GM18909 (cell line): ENCODE data around the gene SLC36A1.

Experiments
- ATAC-seq: cut with Tn5 transposase; IDR thresholded peaks from one replicate; pipeline ENCODE4 v1.9.1; 2021; ENCODE audit warnings: mild to moderate bottlenecking; ENCODE audit not compliant: unreplicated experiment, poor library complexity

Gene SLC36A1

DNA sequence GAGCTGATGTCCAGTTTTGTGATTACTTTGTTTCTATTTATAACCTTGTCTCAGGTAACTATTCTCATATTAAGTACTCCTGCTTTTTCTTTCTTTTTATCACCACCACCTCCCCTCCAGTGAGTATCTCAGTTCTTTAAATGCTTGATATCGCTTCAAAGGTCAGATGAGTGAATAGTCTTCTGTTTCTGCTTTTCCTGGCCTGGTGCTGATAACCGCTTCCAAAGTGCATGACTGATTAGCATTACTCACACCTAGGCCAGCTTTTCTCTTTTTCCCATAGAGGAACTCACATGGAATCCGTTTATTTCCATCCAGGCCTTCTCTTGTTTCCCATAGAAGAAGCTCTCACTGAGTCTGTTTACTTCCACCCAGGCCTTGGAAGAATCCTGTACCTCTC is 3.2 kb downstream of the SLC36A1 start:
- no peak for ATAC-seq

DNA sequence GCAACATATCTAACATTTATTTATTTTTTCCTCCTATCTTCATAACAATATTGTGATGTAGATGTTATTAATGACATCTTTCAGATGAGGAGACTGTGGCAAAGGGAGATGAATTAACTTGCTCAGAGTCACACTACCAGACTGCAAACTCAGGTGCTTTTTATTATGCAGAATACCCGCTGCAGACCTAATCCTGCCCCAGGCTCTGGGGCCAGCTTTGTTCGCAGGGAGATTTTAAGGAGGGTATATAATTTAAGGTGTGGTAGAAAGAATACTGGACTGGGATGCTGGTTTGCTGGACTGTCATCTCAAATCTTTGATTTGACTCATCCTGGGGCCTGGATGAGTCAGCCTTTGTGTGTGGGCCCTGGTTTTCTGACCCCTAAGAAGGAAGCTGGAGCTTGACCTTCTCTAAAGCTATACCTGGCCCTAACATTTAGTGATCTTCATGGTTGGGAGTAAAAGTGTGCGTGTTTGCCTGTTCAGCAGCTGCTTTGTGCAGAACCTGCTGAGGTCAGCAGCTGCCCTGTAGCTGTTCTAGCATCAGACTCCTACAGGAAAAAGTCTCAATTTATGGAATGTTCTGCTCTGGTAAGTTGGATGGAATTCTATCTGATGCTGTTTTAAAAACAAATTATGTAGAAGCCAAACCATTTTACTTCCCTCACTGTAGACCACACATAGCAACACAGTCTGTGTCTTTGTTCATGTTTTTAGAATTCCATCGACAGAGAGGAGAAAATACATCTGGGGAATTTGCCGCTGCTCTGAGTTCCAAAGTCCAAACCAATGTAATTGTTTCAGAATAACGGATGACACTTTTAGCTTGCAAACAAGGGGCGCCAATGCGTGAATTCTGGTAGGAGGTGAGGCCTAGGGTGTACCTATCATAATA is 4.5 kb downstream of the SLC36A1 start:
- ATAC-seq, result peak; percentile 59

DNA sequence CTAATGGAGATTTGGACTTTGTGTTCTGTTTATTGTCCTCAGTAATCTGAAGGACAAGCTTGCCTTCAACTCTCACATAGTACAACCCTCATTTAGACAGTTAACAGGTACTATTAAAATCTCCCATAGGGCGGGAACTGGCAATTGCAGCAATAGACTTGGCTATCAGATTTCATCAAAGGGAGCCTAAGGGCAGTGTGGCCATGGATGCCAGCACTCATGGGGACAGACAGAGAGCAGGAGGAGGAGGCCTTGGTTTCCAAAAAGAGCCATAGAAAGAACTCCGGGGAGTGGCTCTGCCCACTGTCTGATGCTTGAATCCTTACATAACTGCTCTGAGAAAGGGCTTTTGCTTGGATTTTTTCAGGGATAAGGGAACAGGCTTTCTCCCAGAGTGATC is 6.8 kb downstream of the SLC36A1 start:
- ATAC-seq, result no peak

DNA sequence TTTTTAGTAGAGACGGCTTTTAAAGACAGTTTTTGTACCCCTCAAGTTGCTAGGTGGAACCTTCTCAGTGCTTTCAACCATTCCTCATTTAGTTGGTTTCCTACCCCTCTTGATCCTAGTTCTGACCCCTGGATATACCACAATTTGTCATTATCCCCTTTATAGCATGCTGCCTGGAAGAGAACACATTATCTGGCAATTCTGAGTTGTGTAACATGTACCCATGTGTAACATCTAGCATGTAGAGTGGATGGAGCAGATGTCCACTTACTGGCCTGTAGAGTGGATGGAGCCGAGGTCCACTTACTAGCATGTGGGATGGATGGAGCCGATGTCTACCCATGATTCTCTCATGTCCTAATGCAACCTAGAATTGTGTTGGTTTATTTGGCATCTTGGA is 7.5 kb downstream of the SLC36A1 start:
- no peak for ATAC-seq

GRCh38 chr5:151456321-151456940 is 9.0 kb downstream of the SLC36A1 start:
- ATAC-seq, result no peak

DNA sequence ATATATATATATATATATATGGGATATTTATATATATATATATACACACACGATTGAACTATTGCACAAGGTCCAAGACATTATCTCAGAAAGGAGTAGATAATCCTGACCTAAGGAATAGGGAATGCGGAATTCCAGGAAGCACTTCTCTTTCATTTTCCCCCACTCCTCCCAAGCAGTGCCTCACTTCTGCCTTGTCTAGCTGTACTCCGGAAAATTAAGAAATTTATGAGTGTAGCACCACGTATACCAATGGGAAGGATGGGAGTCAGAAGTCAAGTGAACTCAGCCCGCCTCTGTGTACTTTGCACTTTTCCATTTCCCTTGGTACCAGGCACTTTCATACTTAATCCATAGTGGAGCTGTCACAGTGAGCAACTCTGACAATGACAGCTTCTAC is 10.9 kb downstream of the SLC36A1 start:
- no peak for ATAC-seq

DNA sequence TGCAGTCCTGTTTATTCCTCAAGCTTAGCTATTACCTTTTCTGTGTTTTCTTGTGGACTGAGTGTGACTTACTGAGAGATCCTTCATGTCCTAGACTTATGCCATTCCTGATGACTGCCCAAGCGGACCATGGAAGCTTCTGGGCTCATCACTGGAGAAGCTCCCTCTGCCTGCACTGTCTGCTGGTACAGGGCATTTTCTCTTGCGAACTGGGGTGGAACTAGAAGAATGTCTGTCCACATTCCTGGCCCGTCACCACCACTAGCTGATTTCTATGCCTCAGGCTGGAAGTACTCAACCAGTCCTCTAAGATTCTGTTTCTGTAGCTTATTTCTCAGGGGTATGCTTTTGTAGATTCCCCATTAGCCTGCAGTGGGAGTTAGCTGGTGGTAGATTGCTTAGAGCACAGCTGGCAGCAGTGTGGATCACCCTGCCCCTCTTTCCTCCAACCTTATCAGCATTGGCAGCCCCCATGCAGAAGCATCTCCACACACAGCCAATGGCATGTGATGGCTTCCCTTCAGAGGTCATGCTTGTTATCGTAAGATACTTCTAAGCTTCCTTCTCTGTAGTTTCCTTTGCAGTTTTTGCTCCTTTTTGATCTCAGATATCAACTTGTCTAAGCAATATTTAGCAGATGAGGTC is 12.4 kb downstream of the SLC36A1 start:
- ATAC-seq, result no peak

DNA sequence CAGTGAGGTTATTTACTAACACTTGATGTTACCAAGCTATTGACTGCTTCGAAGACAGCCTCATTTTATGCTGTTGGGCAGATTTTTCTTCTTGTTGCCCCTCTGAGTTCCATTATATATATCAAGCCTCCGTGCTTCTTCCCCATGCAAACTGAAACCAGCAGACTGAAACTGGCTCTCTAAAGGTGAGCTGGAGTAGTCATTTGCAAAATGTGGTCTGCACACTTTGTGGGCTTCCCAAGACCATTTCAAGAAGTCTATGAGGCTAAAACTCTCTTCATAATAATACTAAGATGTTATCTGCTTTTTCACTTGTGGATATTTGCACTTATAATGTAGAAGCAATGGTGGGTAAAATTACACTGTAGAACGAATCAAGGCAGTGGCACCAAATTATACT is 13.9 kb downstream of the SLC36A1 start:
- peak; percentile 85 for ATAC-seq

GRCh38 chr5:151463137-151464029 is 16.0 kb downstream of the SLC36A1 start:
- ATAC-seq, result no peak

GRCh38 chr5:151464101-151464500 is 16.7 kb downstream of the SLC36A1 start:
- no peak for ATAC-seq

DNA sequence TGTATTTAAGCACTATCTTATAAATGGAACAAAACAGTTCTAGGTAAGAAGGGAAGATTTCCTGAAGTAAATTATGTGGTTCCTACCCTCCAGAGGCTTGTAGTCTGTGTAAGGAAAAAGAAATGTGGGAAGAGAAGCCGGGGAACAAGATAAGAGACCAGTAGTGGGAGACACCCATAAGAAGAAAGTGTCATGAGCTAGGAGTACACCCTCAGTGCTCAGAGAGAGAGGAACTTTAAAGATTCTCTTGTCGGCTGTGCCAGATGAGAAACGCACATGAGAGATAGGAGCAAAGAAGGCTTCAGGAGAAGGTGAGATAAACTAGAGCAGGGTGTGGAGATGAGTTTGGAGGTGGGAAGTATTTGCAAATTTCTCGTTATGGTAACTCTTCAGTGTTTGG is 18.1 kb downstream of the SLC36A1 start:
- no peak for ATAC-seq

- ATAC-seq, result no peak
Measured at GRCh38 chr5:151467576-151467975, 20.2 kb downstream of the SLC36A1 start.

GRCh38 chr5:151469386-151469785 is 22.0 kb downstream of the SLC36A1 start:
- ATAC-seq, result no peak

GRCh38 chr5:151469992-151470391 is 22.6 kb downstream of the SLC36A1 start:
- no peak for ATAC-seq

DNA sequence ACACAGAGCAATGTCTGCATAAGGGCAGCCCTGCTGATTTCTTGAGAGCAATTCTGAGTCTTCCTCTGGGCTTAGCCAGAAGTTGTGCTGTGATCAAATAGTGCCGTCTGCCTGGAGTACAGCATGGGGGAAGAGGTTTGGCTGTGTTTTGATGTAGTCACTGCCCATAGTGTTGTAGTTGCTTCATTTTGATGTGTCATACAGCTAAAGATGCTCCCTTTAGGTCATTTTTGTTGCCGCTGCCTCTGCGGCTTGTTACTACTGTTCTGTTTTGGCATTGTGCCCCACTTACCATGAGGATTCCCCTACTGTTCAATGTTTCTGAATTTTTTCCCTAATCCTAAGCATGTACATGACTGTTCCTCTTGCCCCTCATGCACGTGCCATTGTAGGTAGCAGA is 23.0 kb downstream of the SLC36A1 start:
- ATAC-seq, result no peak

- no peak for ATAC-seq
Measured at GRCh38 chr5:151471276-151471675, 23.9 kb downstream of the SLC36A1 start.

DNA sequence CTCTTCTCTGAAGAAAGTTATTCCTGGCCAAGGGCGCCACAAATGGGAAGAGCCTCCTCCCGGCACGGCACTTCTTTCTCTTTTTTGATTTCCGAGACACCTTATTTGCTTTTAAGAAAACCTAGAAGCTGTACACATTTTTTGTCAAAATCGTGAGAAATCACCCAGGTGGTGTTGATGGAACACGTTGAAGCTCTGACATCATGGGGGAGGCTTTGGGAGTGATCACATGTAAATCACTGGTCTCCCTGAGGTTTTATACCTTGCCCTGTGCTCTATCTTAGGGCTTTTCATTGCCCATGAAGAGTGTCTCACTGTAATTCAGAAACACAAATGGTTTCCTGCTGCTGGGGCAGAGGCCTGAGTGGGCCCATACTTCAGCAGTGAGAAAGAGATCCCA is 27.4 kb downstream of the SLC36A1 start:
- ATAC-seq, result no peak

DNA sequence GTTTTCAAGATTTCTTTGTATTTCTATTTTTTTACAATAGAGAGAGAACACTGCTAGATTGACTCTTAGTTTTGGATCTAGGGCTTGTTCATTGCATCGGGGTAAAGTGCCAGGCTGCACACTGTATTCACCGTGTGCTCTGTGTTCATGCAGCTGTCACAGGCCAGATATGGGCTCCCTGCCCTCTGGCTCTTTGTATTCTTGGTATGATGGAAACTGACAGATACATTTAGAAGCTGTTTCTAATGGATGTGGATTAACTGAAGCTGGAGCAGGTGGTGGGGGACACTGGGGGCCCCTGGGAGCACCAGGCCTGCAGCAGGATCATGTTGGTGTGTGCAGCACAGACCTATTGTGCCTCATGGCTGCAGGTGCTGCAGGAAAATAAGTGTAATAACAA is 28.0 kb downstream of the SLC36A1 start:
- ATAC-seq, result no peak

DNA sequence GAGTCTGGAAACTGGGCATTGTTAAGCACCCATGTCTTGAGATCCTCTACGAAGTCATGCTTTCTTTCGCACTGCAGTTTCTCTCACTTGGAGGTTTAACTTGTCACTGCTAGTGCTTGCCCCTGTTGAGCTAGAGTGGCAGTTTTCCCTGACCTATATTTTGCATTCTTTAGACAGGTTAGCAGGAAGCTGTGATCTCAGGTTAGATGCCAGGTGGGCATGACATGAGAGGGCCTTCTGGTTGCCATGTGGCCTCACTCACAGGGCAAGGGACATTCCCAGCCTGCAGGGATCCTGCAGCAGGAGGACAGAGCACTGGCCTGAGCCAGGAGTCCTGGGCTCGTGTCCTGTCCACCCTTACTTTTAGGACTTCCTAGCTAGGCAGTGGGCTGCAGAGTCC is 28.6 kb downstream of the SLC36A1 start:
- ATAC-seq, result no peak

DNA sequence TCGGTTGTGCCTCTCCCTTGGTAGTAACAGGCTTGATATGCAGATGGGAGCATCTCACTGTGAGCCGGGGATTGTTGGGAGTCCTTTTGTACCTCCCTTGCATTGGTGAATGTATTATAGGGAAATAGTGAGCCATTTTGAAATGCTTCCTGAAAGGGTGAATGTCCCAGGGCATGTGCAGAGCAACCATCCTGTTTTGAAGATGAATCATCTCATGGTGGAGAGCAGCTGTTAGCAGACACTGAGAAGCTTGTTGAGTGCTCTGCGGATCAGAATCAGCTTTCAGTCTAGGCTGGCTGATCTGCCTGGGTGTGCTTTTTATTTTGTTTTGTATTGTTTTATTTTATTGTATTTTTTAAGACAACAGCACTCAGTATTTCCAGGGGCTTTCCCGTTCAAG is 29.7 kb downstream of the SLC36A1 start:
- no peak for ATAC-seq
